Osteocyte (in vitro differentiated cells): ENCODE results near the gene UST. TPM values are rescaled to one million over a fixed set of nuclear protein-coding genes. Genes with fewer than 3 reads are reported as not detected.

Experiments used
- DNase-seq: peaks from one replicate; pipeline ENCODE4 v3.0.0; 2021; ENCODE audit warnings: mixed read lengths; ENCODE audit not compliant: unreplicated experiment; ENCODE audit errors: extremely low spot score
- H3K27ac Mint-ChIP-seq: one replicate; pipeline ENCODE4 v1.8.0; 2021; ENCODE audit warnings: mild to moderate bottlenecking, mixed read lengths; ENCODE audit not compliant: unreplicated experiment
- H3K27me3 Mint-ChIP-seq: one replicate; pipeline ENCODE4 v1.8.0; 2021; ENCODE audit warnings: mixed read lengths; ENCODE audit not compliant: unreplicated experiment
- H3K36me3 Mint-ChIP-seq: one replicate; pipeline ENCODE4 v1.8.0; 2021; ENCODE audit warnings: mixed read lengths; ENCODE audit not compliant: unreplicated experiment
- H3K4me1 Mint-ChIP-seq: one replicate; pipeline ENCODE4 v1.8.0; 2021; ENCODE audit warnings: mixed read lengths; ENCODE audit not compliant: unreplicated experiment
- H3K4me3 Mint-ChIP-seq: one replicate; pipeline ENCODE4 v1.8.0; 2021; ENCODE audit warnings: mild to moderate bottlenecking, moderate library complexity, mixed read lengths; ENCODE audit not compliant: unreplicated experiment
- H3K9me3 Mint-ChIP-seq: one replicate; pipeline ENCODE4 v1.8.0; 2021; ENCODE audit warnings: mixed read lengths; ENCODE audit not compliant: unreplicated experiment
- total RNA-seq: library from RNA; stranded (reverse); gene quantifications from 2 replicates; pipeline ENCODE4 v1.2.1, GENCODE V29; 2021
- TF ChIP-seq, protein P1 (sequence below): fragments of 200-600 bp; sonication (generic); IDR thresholded peaks from 2 replicates; pipeline ENCODE4 v1.5.0; 2021; ENCODE audit warnings: antibody characterized with exemption, mild to moderate bottlenecking, moderate library complexity

UST gene
- total RNA-seq, 1 donor from 2014 or later = 15.7 TPM

DNA sequence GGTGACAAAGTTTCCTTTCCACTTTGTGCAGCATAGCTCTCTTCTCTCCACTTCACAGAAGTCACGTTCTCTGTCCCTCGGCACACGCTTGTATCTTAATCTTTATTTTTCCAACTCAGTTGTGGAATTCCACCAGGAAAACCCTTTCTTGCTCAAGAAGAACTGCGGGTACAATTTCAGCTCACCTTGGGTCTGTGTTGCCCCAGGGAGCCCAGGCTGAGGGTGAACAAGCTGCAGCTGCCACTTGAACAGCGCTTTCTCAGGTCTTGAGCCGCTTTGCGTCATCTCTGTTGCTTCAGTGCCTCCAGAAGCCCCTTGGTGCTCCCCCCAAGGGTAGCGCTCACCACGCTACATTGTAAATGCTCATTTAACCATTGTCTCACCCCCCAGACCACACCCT, 341.5 kb downstream of the UST start:
- no peak for DNase-seq
- Mint-ChIP-seq H3K9me3 (no peaks in the 10 kb centered on the region), H3K4me1 (peaks cover 4% of the 10 kb centered on the region), H3K4me3 (no peak overlapping the region), H3K27me3 (no peaks in the 10 kb centered on the region), H3K36me3 (no peaks in the 10 kb centered on the region), H3K27ac (no peak overlapping the region)
- TF ChIP-seq, protein P1, sequence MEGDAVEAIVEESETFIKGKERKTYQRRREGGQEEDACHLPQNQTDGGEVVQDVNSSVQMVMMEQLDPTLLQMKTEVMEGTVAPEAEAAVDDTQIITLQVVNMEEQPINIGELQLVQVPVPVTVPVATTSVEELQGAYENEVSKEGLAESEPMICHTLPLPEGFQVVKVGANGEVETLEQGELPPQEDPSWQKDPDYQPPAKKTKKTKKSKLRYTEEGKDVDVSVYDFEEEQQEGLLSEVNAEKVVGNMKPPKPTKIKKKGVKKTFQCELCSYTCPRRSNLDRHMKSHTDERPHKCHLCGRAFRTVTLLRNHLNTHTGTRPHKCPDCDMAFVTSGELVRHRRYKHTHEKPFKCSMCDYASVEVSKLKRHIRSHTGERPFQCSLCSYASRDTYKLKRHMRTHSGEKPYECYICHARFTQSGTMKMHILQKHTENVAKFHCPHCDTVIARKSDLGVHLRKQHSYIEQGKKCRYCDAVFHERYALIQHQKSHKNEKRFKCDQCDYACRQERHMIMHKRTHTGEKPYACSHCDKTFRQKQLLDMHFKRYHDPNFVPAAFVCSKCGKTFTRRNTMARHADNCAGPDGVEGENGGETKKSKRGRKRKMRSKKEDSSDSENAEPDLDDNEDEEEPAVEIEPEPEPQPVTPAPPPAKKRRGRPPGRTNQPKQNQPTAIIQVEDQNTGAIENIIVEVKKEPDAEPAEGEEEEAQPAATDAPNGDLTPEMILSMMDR = no peak

DNA sequence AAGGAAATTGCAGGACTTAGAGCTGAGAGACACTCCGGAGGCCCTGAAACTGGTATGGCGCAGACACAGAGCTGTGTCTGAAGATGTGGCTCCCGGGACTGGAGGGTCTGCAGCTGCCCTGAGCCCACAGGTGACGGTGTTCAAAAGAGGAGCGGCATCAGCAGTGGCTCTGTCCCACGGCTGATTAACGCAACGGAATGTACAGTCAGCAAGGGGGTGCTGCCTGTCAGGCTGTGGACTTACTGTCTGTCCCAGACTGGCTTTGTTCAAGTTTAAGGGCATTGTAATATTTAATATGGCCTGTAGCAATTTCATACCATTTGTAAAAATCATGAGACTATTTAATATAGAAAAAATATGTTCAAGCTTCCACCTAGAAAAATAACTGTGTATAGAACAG, 342.7 kb downstream of the UST start:
- no peaks in the 10 kb centered on the region for H3K27me3 Mint-ChIP-seq
- H3K4me1 Mint-ChIP-seq = peaks cover 16% of the 10 kb centered on the region
- H3K9me3 Mint-ChIP-seq = no peaks in the 10 kb centered on the region
- TF ChIP-seq, protein P1 = peak; percentile 26
- no peak overlapping the region for H3K4me3 Mint-ChIP-seq
- no peaks in the 10 kb centered on the region for H3K36me3 Mint-ChIP-seq
- H3K27ac Mint-ChIP-seq = no peak overlapping the region
- no peak for DNase-seq

DNA sequence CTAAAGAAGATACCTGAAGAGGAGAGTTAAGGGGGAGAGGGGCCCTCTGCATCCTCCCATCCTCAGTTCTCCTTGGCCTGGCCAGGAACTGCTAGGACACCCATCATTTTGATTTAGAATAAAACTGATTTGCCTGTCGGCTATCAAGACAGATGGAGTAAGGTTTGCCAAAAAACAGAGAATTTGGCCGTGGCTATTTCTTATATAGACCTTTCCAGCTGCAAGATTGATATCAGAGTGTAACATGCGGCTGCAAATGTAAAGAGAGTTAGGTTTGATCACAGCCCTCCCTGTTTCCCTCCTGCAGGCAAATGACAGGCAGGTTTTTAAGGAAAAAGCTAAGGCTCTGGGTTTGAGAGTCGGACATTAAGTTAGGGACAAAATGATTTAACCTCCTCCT, 344.1 kb downstream of the UST start:
- Mint-ChIP-seq H3K27ac (no peak overlapping the region), H3K9me3 (no peaks in the 10 kb centered on the region), H3K36me3 (no peaks in the 10 kb centered on the region)

DNA sequence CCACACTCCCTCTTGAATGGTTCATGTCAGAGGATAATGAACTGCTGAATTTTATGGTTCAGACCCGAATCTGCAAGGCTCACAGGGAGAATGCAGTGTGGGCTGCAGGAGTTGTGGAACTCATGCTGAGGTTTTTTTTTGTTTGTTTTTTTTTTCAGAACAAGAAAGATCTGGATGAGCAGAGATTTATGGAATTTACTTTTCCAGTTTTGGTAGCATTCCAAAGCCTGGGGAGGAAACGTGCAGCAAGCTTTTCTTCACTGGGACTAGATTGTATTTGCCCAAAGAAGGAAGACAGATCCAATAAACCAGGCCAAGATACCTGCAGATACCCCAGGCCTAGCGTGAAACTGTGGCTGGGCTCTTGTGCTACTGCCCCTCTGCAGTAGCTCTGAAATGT, 346.8 kb downstream of the UST start:
- Mint-ChIP-seq H3K36me3 (peaks cover 6% of the 10 kb centered on the region), H3K4me3 (no peak overlapping the region), H3K4me1 (peaks cover 24% of the 10 kb centered on the region), H3K27me3 (no peaks in the 10 kb centered on the region), H3K27ac (peak overlapping the region; percentile 78), H3K9me3 (peaks cover 10% of the 10 kb centered on the region)
- TF ChIP-seq, protein P1 = no peak
- DNase-seq = no peak

More for the DNA sequence above, 344.1 kb downstream of the UST start:
- DNase-seq = no peak
- TF ChIP-seq, protein P1 = no peak
- peaks cover 24% of the 10 kb centered on the region for H3K4me1 Mint-ChIP-seq
- no peaks in the 10 kb centered on the region for H3K27me3 Mint-ChIP-seq
- no peak overlapping the region for H3K4me3 Mint-ChIP-seq

DNA sequence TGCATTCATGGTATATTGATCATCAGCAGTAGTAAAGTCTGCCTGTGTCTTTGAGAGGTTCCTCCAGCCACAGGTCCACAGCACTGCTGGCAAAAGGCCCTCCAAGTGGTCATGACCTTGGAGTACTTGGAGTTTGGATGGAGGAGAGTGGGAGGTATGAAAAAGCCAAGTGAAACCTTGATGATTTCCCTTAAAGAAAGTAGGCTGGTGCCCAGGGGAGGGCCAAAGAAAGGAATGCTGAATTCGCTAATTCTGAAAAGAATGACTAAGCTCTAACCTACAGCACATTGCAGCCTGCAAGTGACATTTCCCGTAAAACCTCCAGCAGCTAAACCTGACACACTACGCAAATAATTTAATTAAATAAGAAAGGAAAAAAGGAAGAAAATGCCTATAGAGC, 347.3 kb downstream of the UST start:
- Mint-ChIP-seq H3K27ac (peak overlapping the region; percentile 78), H3K9me3 (peaks cover 15% of the 10 kb centered on the region), H3K27me3 (no peaks in the 10 kb centered on the region), H3K4me3 (no peak overlapping the region), H3K4me1 (peaks cover 24% of the 10 kb centered on the region), H3K36me3 (peaks cover 9% of the 10 kb centered on the region)
- TF ChIP-seq, protein P1 = no peak
- DNase-seq = no peak
